Loucy (cell line): ENCODE data around the gene PALLD.

Experiments
- H2AFZ ChIP-seq: fragments of 200-600 bp; sonication (generic); 2 replicates; pipeline ENCODE4 v1.6.0; 2016; ENCODE audit warnings: antibody characterized with exemption, mild to moderate bottlenecking, low read length, moderate library complexity
- H3F3A ChIP-seq: fragments of 200-600 bp; 2 replicates; pipeline ENCODE4 v1.6.0; 2016; ENCODE audit warnings: antibody characterized with exemption, low read depth, mild to moderate bottlenecking
- H3K27me3 ChIP-seq: fragments of 200-600 bp; sonication (generic); 2 replicates; pipeline ENCODE4 v1.6.1; 2014; ENCODE audit warnings: low read length, mild to moderate bottlenecking; ENCODE audit not compliant: insufficient read depth, poor library complexity, severe bottlenecking
- H3K36me3 ChIP-seq: fragments of 200-600 bp; sonication (generic); 2 replicates; pipeline ENCODE4 v1.6.1; 2016; ENCODE audit warnings: low read length; ENCODE audit not compliant: insufficient read depth
- H3K4me1 ChIP-seq: fragments of 200-600 bp; sonication (generic); 2 replicates; pipeline ENCODE4 v1.5.1; 2014; ENCODE audit warnings: low read length, mild to moderate bottlenecking; ENCODE audit not compliant: insufficient read depth, poor library complexity, severe bottlenecking
- H3K4me2 ChIP-seq: fragments of 200-600 bp; sonication (generic); 2 replicates; pipeline ENCODE4 v1.6.0; 2014; ENCODE audit warnings: antibody characterized with exemption, low read length, low read depth, mild to moderate bottlenecking; ENCODE audit not compliant: poor library complexity, severe bottlenecking
- H3K4me3 ChIP-seq: fragments of 200-600 bp; sonication (generic); 2 replicates; pipeline ENCODE4 v1.5.1; 2014; ENCODE audit warnings: low read length, mild to moderate bottlenecking, mixed read lengths; ENCODE audit not compliant: poor library complexity, severe bottlenecking
- H3K79me2 ChIP-seq: fragments of 200-600 bp; sonication (generic); 2 replicates; pipeline ENCODE4 v1.6.1; 2014; ENCODE audit warnings: low read length; ENCODE audit not compliant: insufficient read depth
- H3K9ac ChIP-seq: fragments of 200-600 bp; sonication (generic); 2 replicates; pipeline ENCODE4 v1.6.0; 2014; ENCODE audit warnings: mild to moderate bottlenecking, low read depth, low read length, moderate library complexity; ENCODE audit not compliant: poor library complexity, severe bottlenecking
- H3K9me2 ChIP-seq: fragments of 200-600 bp; sonication (generic); replicated peaks from 2 replicates; pipeline ENCODE4 v1.6.1; 2016; ENCODE audit warnings: low read depth, low read length, mixed read lengths
- H3K9me3 ChIP-seq: fragments of 200-600 bp; sonication (generic); 2 replicates; pipeline ENCODE4 v1.6.1; 2014; ENCODE audit warnings: mild to moderate bottlenecking, antibody characterized with exemption, low read length, low read depth; ENCODE audit not compliant: insufficient read depth
- H4K20me1 ChIP-seq: fragments of 200-600 bp; sonication (generic); 2 replicates; pipeline ENCODE4 v1.6.0; 2014; ENCODE audit warnings: antibody characterized with exemption, low read length, mild to moderate bottlenecking; ENCODE audit not compliant: insufficient read depth, poor library complexity, severe bottlenecking
- CTCF ChIP-seq: fragments of 200-600 bp; sonication (generic); conservative IDR thresholded peaks from 2 replicates; pipeline ENCODE4 v1.5.1; 2014; ENCODE audit warnings: mild to moderate bottlenecking, antibody characterized with exemption, low read length
- EZH2phosphoT487 ChIP-seq: fragments of 200-600 bp; IDR thresholded peaks from 2 replicates; pipeline ENCODE4 v1.6.1; 2018; ENCODE audit warnings: antibody characterized with exemption, mild to moderate bottlenecking, moderate library complexity, borderline replicate concordance

PALLD gene

GRCh38 chr4:168924667-168925066, 427.8 kb downstream of the PALLD start:
- TF ChIP-seq EZH2phosphoT487 (no peak), CTCF (no peak)
- H3K9ac ChIP-seq: no peak overlapping the region
- H3K9me3 ChIP-seq: no peaks in the 10 kb centered on the region
- no peak overlapping the region for H3K4me2 ChIP-seq
- H3K36me3 ChIP-seq: peaks cover 66% of the 10 kb centered on the region
- H3K9me2 ChIP-seq: no peaks in the 10 kb centered on the region
- no peaks in the 10 kb centered on the region for H3K27me3 ChIP-seq
- no peaks in the 10 kb centered on the region for H3F3A ChIP-seq
- H3K4me1 ChIP-seq: no peaks in the 10 kb centered on the region
- H4K20me1 ChIP-seq: no peaks in the 10 kb centered on the region
- no peak overlapping the region for H3K4me3 ChIP-seq
- H3K79me2 ChIP-seq: no peaks in the 10 kb centered on the region
- H2AFZ ChIP-seq: no peak overlapping the region

- Histone ChIP-seq H3K36me3 (peaks cover 65% of the 10 kb centered on the region), H3K9ac (no peak overlapping the region), H3K9me2 (no peaks in the 10 kb centered on the region), H4K20me1 (no peaks in the 10 kb centered on the region), H3K9me3 (no peaks in the 10 kb centered on the region), H3K27me3 (no peaks in the 10 kb centered on the region), H3K79me2 (no peaks in the 10 kb centered on the region), H3K4me1 (no peaks in the 10 kb centered on the region), H3K4me2 (no peak overlapping the region), H3F3A (no peaks in the 10 kb centered on the region), H2AFZ (no peak overlapping the region), H3K4me3 (no peak overlapping the region)
- no peak for TF ChIP-seq EZH2phosphoT487
- no peak for TF ChIP-seq CTCF
Measured at GRCh38 chr4:168925789-168926490, 429.1 kb downstream of the PALLD start.

- Histone ChIP-seq H2AFZ (no peak overlapping the region), H4K20me1 (no peaks in the 10 kb centered on the region), H3K9me2 (no peaks in the 10 kb centered on the region), H3K4me2 (no peak overlapping the region), H3K4me1 (no peaks in the 10 kb centered on the region), H3K9me3 (peaks cover 11% of the 10 kb centered on the region; the same call in 1 of the 2 replicates), H3F3A (no peaks in the 10 kb centered on the region), H3K27me3 (no peaks in the 10 kb centered on the region), H3K79me2 (no peaks in the 10 kb centered on the region), H3K4me3 (no peak overlapping the region), H3K9ac (no peak overlapping the region), H3K36me3 (peaks cover 52% of the 10 kb centered on the region)
- TF ChIP-seq EZH2phosphoT487 (no peak), CTCF (no peak)
Measured at GRCh38 chr4:168928346-168928745, 431.5 kb downstream of the PALLD start.
